GM23338 (cell line): ENCODE measurements around the gene NCF2. TPM values are rescaled to one million over a fixed set of nuclear protein-coding genes. Genes with fewer than 3 reads are reported as not detected.

Experiments
- ATAC-seq: fragments of 200-7000 bp; cut with Tn5 transposase; 3 replicates; pipeline ENCODE4 v1.9.1; 2020
- DNase-seq: peaks from one replicate; pipeline ENCODE4 v3.0.0-alpha.2; 2015; ENCODE audit warnings: low spot score
- H2AFZ ChIP-seq: fragments of 200-600 bp; sonication (generic); 2 replicates; pipeline ENCODE4 v1.8.0; 2016; ENCODE audit warnings: antibody characterized with exemption, mild to moderate bottlenecking, moderate library complexity
- H3F3A ChIP-seq: fragments of 200-600 bp; sonication (generic); replicated peaks from 2 replicates; pipeline ENCODE4 v1.8.0; 2017; ENCODE audit warnings: antibody characterized with exemption, mixed run types, low read depth
- H3K27ac ChIP-seq: fragments of 200-600 bp; sonication (generic); 2 replicates; pipeline ENCODE4 v1.6.1; 2016; ENCODE audit warnings: low read depth
- H3K27me3 ChIP-seq: fragments of 200-600 bp; sonication (generic); 2 replicates; pipeline ENCODE4 v1.8.0; 2016; ENCODE audit warnings: mild to moderate bottlenecking, mixed run types, moderate library complexity; ENCODE audit not compliant: insufficient read depth
- H3K36me3 ChIP-seq: fragments of 200-600 bp; sonication (generic); 2 replicates; pipeline ENCODE4 v1.8.0; 2016; ENCODE audit warnings: mild to moderate bottlenecking; ENCODE audit not compliant: insufficient read depth
- H3K4me1 ChIP-seq: fragments of 200-600 bp; sonication (generic); 2 replicates; pipeline ENCODE4 v1.8.0; 2016; ENCODE audit warnings: mild to moderate bottlenecking, moderate library complexity; ENCODE audit not compliant: insufficient read depth
- H3K4me2 ChIP-seq: fragments of 200-600 bp; sonication (generic); 2 replicates; pipeline ENCODE4 v1.7.1; 2017; ENCODE audit warnings: mixed run types
- H3K4me3 ChIP-seq: fragments of 200-600 bp; sonication (generic); 2 replicates; pipeline ENCODE4 v1.6.1; 2016; ENCODE audit warnings: mixed run types
- H3K79me2 ChIP-seq: fragments of 200-600 bp; sonication (generic); replicated peaks from 2 replicates; pipeline ENCODE4 v1.8.0; 2017; ENCODE audit warnings: mild to moderate bottlenecking; ENCODE audit not compliant: insufficient read depth
- H3K9me2 ChIP-seq: fragments of 200-600 bp; sonication (generic); 2 replicates; pipeline ENCODE4 v1.8.0; 2017; ENCODE audit not compliant: insufficient read depth
- H4K20me1 ChIP-seq: fragments of 200-600 bp; sonication (generic); replicated peaks from 2 replicates; pipeline ENCODE4 v1.8.0; 2017; ENCODE audit warnings: mild to moderate bottlenecking; ENCODE audit not compliant: insufficient read depth
- H3K27ac Mint-ChIP-seq: 2 replicates; pipeline ENCODE4 v1.8.0; 2020; ENCODE audit warnings: inconsistent platforms, mild to moderate bottlenecking, moderate library complexity, mixed read lengths
- H3K27me3 Mint-ChIP-seq: 3 replicates; pipeline ENCODE4 v1.8.0; 2022; ENCODE audit warnings: low read depth, mild to moderate bottlenecking, moderate library complexity, mixed read lengths, inconsistent platforms; ENCODE audit not compliant: insufficient read depth, poor library complexity
- H3K36me3 Mint-ChIP-seq: 3 replicates; pipeline ENCODE4 v1.8.0; 2021; ENCODE audit warnings: low read depth, mild to moderate bottlenecking, inconsistent platforms, moderate library complexity, mixed read lengths
- H3K4me1 Mint-ChIP-seq: 3 replicates; pipeline ENCODE4 v1.8.0; 2020; ENCODE audit warnings: mild to moderate bottlenecking, inconsistent platforms, mixed read lengths
- H3K4me3 Mint-ChIP-seq: 3 replicates; pipeline ENCODE4 v1.8.0; 2021; ENCODE audit warnings: moderate library complexity, mild to moderate bottlenecking, inconsistent platforms, mixed read lengths
- H3K9me3 Mint-ChIP-seq: 3 replicates; pipeline ENCODE4 v1.8.0; 2020; ENCODE audit warnings: moderate library complexity, mild to moderate bottlenecking, inconsistent platforms, mixed read lengths
- CREB1 ChIP-seq: fragments of 250-450 bp; sonication (Bioruptor Pico); IDR thresholded peaks from 2 replicates; pipeline ENCODE4 v1.5.0; 2020; ENCODE audit warnings: low read depth, mild to moderate bottlenecking, moderate library complexity
- EZH2 ChIP-seq: fragments of 200-600 bp; sonication (generic); IDR thresholded peaks from one replicate; pipeline ENCODE4 v1.8.0; 2017; ENCODE audit warnings: antibody characterized with exemption, mild to moderate bottlenecking, low read depth; ENCODE audit not compliant: unreplicated experiment
- EZH2phosphoT487 ChIP-seq: fragments of 200-600 bp; sonication (generic); IDR thresholded peaks from one replicate; pipeline ENCODE4 v1.8.1; 2018; ENCODE audit warnings: antibody characterized with exemption; ENCODE audit not compliant: unreplicated experiment
- JUNB ChIP-seq: IDR thresholded peaks from one replicate; pipeline ENCODE4 v1.6.1; 2016; ENCODE audit warnings: antibody characterized with exemption; ENCODE audit not compliant: unreplicated experiment
- NANOG ChIP-seq: IDR thresholded peaks from 2 replicates; pipeline ENCODE4 v1.6.1; 2016; ENCODE audit warnings: antibody characterized with exemption, borderline replicate concordance
- STAT1 ChIP-seq: IDR thresholded peaks from one replicate; pipeline ENCODE4 v1.6.1; 2016; ENCODE audit warnings: antibody characterized with exemption; ENCODE audit not compliant: unreplicated experiment
- polyA plus RNA-seq: library from polyadenylated mRNA; unstranded; fragments of >200 nt; fragmentation: Nextera tagmentation; extraction: Ambion mirVana; gene quantifications from 2 replicates; pipeline ENCODE4 v1.2.1, GENCODE V29; 2016
- total RNA-seq: library from RNA; depleted of rRNA; stranded (reverse); fragments of >200 nt; shearing (Covaris generic); gene quantifications from 2 replicates; pipeline ENCODE4 v1.2.3, GENCODE V29; 2014
- TF ChIP-seq, protein P1 (sequence below): IDR thresholded peaks from one replicate; pipeline ENCODE4 v1.6.1; 2018; ENCODE audit warnings: antibody characterized with exemption; ENCODE audit not compliant: unreplicated experiment
- TF ChIP-seq, protein P2 (sequence below): fragments of 250-450 bp; sonication (Bioruptor Pico); IDR thresholded peaks from 2 replicates; pipeline ENCODE4 v1.5.0; 2020; ENCODE audit warnings: mild to moderate bottlenecking, moderate library complexity
- TF ChIP-seq, protein P3 (sequence below), 2 experiments: fragments of 200-600 bp in 1 of 2; sonication (generic) in 1 of 2; conservative IDR thresholded peaks; 2 replicates each; pipeline versions ENCODE4 v1.5.1 to v1.6.1; 2016 to 2017; ENCODE audit warnings: antibody characterized with exemption in 2 of 2, low read depth in 2 of 2, mild to moderate bottlenecking in 2 of 2, moderate library complexity in 1 of 2

NCF2 gene
- total and polyA plus RNA-seq, 2 experiments from 2014 or later: not detected

DNA sequence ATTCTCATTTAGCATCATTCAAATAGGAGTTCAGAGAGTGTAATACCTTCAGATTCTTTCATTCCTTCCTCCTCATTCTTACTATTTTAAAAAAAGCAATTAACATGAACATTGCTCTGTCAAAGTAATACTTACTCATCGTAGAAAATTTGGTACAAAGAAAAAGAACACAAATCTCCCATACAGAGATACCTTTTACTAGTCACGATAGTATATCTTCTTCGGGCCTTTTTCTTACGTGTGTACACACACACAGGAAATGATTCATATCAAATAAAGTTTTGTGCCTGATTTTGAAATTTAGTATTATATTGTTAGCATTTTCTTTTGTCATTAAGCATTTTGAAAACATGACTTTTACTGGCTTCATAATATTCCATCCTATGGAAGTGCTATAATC, 52.9 kb downstream of the NCF2 start:
- H3K4me2 ChIP-seq: no peak overlapping the region
- H2AFZ ChIP-seq: no peak overlapping the region
- no peaks in the 10 kb centered on the region; the same call in 1 of the 2 replicates for H3F3A ChIP-seq
- no peaks in the 10 kb centered on the region for H3K27me3 Mint-ChIP-seq
- no peaks in the 10 kb centered on the region for H3K9me3 Mint-ChIP-seq
- no peak for ATAC-seq
- H3K27me3 ChIP-seq: no peaks in the 10 kb centered on the region
- no peaks in the 10 kb centered on the region for H3K9me2 ChIP-seq
- H3K79me2 ChIP-seq: no peaks in the 10 kb centered on the region; the same call in 1 of the 2 replicates
- no peaks in the 10 kb centered on the region for H3K4me1 ChIP-seq
- no peak overlapping the region for H3K4me3 ChIP-seq
- H3K4me3 Mint-ChIP-seq: no peak overlapping the region
- TF ChIP-seq, protein P1, sequence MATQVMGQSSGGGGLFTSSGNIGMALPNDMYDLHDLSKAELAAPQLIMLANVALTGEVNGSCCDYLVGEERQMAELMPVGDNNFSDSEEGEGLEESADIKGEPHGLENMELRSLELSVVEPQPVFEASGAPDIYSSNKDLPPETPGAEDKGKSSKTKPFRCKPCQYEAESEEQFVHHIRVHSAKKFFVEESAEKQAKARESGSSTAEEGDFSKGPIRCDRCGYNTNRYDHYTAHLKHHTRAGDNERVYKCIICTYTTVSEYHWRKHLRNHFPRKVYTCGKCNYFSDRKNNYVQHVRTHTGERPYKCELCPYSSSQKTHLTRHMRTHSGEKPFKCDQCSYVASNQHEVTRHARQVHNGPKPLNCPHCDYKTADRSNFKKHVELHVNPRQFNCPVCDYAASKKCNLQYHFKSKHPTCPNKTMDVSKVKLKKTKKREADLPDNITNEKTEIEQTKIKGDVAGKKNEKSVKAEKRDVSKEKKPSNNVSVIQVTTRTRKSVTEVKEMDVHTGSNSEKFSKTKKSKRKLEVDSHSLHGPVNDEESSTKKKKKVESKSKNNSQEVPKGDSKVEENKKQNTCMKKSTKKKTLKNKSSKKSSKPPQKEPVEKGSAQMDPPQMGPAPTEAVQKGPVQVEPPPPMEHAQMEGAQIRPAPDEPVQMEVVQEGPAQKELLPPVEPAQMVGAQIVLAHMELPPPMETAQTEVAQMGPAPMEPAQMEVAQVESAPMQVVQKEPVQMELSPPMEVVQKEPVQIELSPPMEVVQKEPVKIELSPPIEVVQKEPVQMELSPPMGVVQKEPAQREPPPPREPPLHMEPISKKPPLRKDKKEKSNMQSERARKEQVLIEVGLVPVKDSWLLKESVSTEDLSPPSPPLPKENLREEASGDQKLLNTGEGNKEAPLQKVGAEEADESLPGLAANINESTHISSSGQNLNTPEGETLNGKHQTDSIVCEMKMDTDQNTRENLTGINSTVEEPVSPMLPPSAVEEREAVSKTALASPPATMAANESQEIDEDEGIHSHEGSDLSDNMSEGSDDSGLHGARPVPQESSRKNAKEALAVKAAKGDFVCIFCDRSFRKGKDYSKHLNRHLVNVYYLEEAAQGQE: no peak
- no peak for TF ChIP-seq NANOG
- no peaks in the 10 kb centered on the region for H3K4me1 Mint-ChIP-seq
- H3K27ac Mint-ChIP-seq: no peak overlapping the region
- H3K27ac ChIP-seq: no peak overlapping the region
- H3K36me3 ChIP-seq: peaks cover 52% of the 10 kb centered on the region
- no peaks in the 10 kb centered on the region; the same call in 1 of the 2 replicates for H4K20me1 ChIP-seq
- DNase-seq: no peak
- peaks cover 59% of the 10 kb centered on the region for H3K36me3 Mint-ChIP-seq

DNA sequence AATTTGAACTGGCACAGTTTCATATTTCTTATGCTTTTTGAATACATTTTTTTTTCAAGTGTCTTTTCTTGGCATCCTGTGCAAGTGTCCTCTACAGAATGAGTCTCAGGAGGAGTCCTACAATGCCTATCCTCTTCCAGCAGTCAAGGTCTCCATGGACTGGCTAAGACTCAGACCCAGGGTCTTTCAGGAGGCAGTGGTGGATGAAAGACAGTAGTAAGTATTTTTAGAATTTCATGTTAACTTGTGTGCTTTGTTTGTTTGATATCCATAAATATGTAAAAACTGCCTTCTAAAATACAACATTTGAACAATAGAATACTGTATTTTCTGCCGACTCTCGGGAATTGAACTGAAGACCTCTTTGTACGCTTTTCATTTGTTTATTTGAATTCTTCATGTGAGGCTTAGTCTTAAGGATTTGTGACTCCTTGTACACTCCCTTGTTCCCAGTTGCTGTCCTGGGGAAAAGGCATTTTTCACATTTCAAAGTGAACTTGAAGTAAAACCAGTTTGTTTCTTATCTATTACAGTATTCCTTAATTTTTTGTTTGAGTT, 56.6 kb downstream of the NCF2 start:
- Histone ChIP-seq H3K27ac (no peak overlapping the region), H3K4me3 (no peak overlapping the region), H3K79me2 (no peaks in the 10 kb centered on the region; the same call in 1 of the 2 replicates), H3K36me3 (peaks cover 43% of the 10 kb centered on the region), H3K4me2 (no peak overlapping the region), H3K27me3 (no peaks in the 10 kb centered on the region), H3K4me1 (no peaks in the 10 kb centered on the region), H2AFZ (no peak overlapping the region), H3F3A (no peaks in the 10 kb centered on the region), H3K9me2 (no peaks in the 10 kb centered on the region), H4K20me1 (peaks cover 6% of the 10 kb centered on the region; the same call in 1 of the 2 replicates)
- Mint-ChIP-seq H3K27ac (no peak overlapping the region), H3K27me3 (no peaks in the 10 kb centered on the region), H3K36me3 (peaks cover 50% of the 10 kb centered on the region), H3K4me1 (no peaks in the 10 kb centered on the region), H3K9me3 (no peaks in the 10 kb centered on the region), H3K4me3 (no peak overlapping the region)
- ATAC-seq (no peak), DNase-seq (no peak)
- TF ChIP-seq NANOG (no peak), STAT1 (no peak), CREB1 (CRISPR knock-in tag) (no peak), EZH2 (no peak), JUNB (no peak), EZH2phosphoT487 (no peak)
- TF ChIP-seq, protein P2, sequence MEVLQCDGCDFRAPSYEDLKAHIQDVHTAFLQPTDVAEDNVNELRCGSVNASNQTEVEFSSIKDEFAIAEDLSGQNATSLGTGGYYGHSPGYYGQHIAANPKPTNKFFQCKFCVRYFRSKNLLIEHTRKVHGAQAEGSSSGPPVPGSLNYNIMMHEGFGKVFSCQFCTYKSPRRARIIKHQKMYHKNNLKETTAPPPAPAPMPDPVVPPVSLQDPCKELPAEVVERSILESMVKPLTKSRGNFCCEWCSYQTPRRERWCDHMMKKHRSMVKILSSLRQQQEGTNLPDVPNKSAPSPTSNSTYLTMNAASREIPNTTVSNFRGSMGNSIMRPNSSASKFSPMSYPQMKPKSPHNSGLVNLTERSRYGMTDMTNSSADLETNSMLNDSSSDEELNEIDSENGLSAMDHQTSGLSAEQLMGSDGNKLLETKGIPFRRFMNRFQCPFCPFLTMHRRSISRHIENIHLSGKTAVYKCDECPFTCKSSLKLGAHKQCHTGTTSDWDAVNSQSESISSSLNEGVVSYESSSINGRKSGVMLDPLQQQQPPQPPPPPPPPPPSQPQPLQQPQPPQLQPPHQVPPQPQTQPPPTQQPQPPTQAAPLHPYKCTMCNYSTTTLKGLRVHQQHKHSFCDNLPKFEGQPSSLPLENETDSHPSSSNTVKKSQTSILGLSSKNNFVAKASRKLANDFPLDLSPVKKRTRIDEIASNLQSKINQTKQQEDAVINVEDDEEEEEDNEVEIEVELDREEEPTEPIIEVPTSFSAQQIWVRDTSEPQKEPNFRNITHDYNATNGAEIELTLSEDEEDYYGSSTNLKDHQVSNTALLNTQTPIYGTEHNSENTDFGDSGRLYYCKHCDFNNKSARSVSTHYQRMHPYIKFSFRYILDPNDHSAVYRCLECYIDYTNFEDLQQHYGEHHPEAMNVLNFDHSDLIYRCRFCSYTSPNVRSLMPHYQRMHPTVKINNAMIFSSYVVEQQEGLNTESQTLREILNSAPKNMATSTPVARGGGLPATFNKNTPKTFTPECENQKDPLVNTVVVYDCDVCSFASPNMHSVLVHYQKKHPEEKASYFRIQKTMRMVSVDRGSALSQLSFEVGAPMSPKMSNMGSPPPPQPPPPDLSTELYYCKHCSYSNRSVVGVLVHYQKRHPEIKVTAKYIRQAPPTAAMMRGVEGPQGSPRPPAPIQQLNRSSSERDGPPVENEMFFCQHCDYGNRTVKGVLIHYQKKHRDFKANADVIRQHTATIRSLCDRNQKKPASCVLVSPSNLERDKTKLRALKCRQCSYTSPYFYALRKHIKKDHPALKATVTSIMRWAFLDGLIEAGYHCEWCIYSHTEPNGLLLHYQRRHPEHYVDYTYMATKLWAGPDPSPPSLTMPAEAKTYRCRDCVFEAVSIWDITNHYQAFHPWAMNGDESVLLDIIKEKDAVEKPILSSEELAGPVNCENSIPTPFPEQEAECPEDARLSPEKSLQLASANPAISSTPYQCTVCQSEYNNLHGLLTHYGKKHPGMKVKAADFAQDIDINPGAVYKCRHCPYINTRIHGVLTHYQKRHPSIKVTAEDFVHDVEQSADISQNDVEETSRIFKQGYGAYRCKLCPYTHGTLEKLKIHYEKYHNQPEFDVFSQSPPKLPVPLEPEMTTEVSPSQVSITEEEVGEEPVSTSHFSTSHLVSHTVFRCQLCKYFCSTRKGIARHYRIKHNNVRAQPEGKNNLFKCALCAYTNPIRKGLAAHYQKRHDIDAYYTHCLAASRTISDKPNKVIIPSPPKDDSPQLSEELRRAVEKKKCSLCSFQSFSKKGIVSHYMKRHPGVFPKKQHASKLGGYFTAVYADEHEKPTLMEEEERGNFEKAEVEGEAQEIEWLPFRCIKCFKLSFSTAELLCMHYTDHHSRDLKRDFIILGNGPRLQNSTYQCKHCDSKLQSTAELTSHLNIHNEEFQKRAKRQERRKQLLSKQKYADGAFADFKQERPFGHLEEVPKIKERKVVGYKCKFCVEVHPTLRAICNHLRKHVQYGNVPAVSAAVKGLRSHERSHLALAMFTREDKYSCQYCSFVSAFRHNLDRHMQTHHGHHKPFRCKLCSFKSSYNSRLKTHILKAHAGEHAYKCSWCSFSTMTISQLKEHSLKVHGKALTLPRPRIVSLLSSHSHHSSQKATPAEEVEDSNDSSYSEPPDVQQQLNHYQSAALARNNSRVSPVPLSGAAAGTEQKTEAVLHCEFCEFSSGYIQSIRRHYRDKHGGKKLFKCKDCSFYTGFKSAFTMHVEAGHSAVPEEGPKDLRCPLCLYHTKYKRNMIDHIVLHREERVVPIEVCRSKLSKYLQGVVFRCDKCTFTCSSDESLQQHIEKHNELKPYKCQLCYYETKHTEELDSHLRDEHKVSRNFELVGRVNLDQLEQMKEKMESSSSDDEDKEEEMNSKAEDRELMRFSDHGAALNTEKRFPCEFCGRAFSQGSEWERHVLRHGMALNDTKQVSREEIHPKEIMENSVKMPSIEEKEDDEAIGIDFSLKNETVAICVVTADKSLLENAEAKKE (CRISPR knock-in tag): no peak
- TF ChIP-seq, protein P3, sequence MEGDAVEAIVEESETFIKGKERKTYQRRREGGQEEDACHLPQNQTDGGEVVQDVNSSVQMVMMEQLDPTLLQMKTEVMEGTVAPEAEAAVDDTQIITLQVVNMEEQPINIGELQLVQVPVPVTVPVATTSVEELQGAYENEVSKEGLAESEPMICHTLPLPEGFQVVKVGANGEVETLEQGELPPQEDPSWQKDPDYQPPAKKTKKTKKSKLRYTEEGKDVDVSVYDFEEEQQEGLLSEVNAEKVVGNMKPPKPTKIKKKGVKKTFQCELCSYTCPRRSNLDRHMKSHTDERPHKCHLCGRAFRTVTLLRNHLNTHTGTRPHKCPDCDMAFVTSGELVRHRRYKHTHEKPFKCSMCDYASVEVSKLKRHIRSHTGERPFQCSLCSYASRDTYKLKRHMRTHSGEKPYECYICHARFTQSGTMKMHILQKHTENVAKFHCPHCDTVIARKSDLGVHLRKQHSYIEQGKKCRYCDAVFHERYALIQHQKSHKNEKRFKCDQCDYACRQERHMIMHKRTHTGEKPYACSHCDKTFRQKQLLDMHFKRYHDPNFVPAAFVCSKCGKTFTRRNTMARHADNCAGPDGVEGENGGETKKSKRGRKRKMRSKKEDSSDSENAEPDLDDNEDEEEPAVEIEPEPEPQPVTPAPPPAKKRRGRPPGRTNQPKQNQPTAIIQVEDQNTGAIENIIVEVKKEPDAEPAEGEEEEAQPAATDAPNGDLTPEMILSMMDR (conservative IDR thresholded peaks at IDR 0.05; ENCODE audit: low read depth in 2 of 2): no peak
